OCI-LY3 (cell line): ENCODE data around the gene SLC26A3.
"Not testable (repeated sequence)": the region's sequence is repeated elsewhere in the genome, so short reads cannot be mapped to it uniquely, and the experiment has no call there.

ENCODE experiments used
- H2AFZ ChIP-seq: fragments of 200-600, 300-600 bp; shearing (Covaris generic); 2 replicates; pipeline ENCODE4 v1.6.0; 2014; ENCODE audit warnings: antibody characterized with exemption, low read depth, low read length
- H3K27ac ChIP-seq: fragments of 200-600, 300-600 bp; sonication (generic); 2 replicates; pipeline ENCODE4 v1.5.1; 2014; ENCODE audit warnings: mild to moderate bottlenecking, low read length, moderate library complexity, mixed read lengths
- H3K27me3 ChIP-seq: fragments of 200-600, 300-600 bp; sonication (generic); 2 replicates; pipeline ENCODE4 v1.6.1; 2014; ENCODE audit warnings: low read depth, low read length, mixed read lengths
- H3K36me3 ChIP-seq: fragments of 200-600, 300-600 bp; sonication (generic); replicated peaks from 2 replicates; pipeline ENCODE3; 2014; ENCODE audit warnings: low read depth, low read length, mixed read lengths
- H3K4me1 ChIP-seq: fragments of 300-600, 200-600 bp; sonication (generic); 2 replicates; pipeline ENCODE4 v1.6.1; 2014; ENCODE audit warnings: low read length, mixed read lengths
- H3K4me2 ChIP-seq: fragments of 200-600, 300-600 bp; sonication (generic); 2 replicates; pipeline ENCODE4 v1.6.1; 2014; ENCODE audit warnings: low read length, mixed read lengths
- H3K4me3 ChIP-seq: fragments of 300-600, 200-600 bp; sonication (generic); 2 replicates; pipeline ENCODE4 v1.5.1; 2014; ENCODE audit warnings: antibody characterized with exemption, mild to moderate bottlenecking, low read length, moderate library complexity
- H3K79me2 ChIP-seq: fragments of 300-600, 200-600 bp; shearing (Covaris generic); 2 replicates; pipeline ENCODE4 v1.6.1; 2014; ENCODE audit warnings: mild to moderate bottlenecking, low read length, mixed read lengths
- H3K9ac ChIP-seq: fragments of 300-600, 200-600 bp; shearing (Covaris generic); 2 replicates; pipeline ENCODE4 v1.6.0; 2014; ENCODE audit warnings: mild to moderate bottlenecking, low read length, moderate library complexity
- H3K9me3 ChIP-seq: fragments of 200-600, 300-600 bp; shearing (Covaris generic); 2 replicates; pipeline ENCODE4 v1.6.1; 2014; ENCODE audit warnings: low read length, mixed read lengths; ENCODE audit not compliant: insufficient read depth
- H4K20me1 ChIP-seq: fragments of 200-600, 300-600 bp; sonication (generic); 2 replicates; pipeline ENCODE4 v1.6.1; 2016; ENCODE audit warnings: low read length, mixed read lengths; ENCODE audit not compliant: insufficient read depth
- CTCF ChIP-seq: fragments of 200-600, 300-600 bp; sonication (generic); IDR thresholded peaks from 2 replicates; pipeline ENCODE4 v1.5.1; 2014; ENCODE audit warnings: antibody characterized with exemption, low read length, low read depth
- EZH2phosphoT487 ChIP-seq: fragments of 200-600 bp; shearing (Covaris generic); IDR thresholded peaks from 2 replicates; pipeline ENCODE4 v1.6.1; 2018; ENCODE audit warnings: antibody characterized with exemption, mixed run types, low read depth

The SLC26A3 gene

DNA sequence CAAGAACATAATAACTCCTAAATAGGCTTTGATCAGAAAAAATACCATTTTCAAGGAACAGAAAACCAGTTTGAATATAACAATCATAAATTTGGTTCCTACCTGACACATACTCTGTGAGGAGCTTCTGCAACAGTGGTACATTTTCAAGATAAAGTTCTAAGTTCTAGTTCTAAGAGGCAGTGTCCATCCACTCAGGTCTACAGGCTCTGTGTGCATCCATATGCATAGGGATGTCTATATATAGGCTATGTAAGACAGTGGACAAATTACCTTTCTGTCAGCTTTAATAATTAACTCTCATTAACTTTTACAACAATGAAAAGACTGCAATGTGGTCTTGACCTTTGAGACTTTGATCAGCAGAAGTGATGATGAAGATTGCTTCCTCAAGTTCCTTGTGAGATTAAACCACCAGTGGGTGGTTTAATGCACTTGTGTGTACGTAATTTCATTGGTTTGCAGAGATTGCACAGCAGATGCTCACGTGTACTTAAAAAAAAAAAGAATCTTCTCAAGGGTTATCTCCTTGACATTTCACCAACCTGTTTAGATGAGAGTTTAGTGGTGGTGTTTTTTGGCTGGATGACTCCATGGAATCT lies at the start of gene SLC26A3:
Gene SLC26A3 (minus strand): TSS at position 215 of the 602 bp plus-strand sequence. CDS start 8,714 bp downstream, outside the sequence.
- Histone ChIP-seq H3K9ac (no peak within 1 kb of the TSS), H3K4me2 (no peak within 1 kb of the TSS), H2AFZ (no peak within 1 kb of the TSS), H3K79me2 (no peaks in the 10 kb centered on the region), H4K20me1 (no peaks in the 10 kb centered on the region), H3K36me3 (no peaks in the 10 kb centered on the region), H3K9me3 (no peaks in the 10 kb centered on the region), H3K27ac (no peak within 1 kb of the TSS), H3K27me3 (peaks cover 10% of the 10 kb centered on the region; the same call in 1 of the 2 replicates), H3K4me3 (no peak within 1 kb of the TSS), H3K4me1 (no peaks in the 10 kb centered on the region)
- TF ChIP-seq EZH2phosphoT487, result no peak
- TF ChIP-seq CTCF, result no peak

GRCh38 chr7:107850643-107851042 lies 47.6 kb upstream of the SLC26A3 start:
- no peak overlapping the region for H2AFZ ChIP-seq
- no peak for TF ChIP-seq EZH2phosphoT487
- no peak for TF ChIP-seq CTCF
- no peaks in the 10 kb centered on the region for H3K36me3 ChIP-seq
- H3K4me3 ChIP-seq, result no peak overlapping the region
- no peak overlapping the region for H3K27ac ChIP-seq
- H3K79me2 ChIP-seq, result no peaks in the 10 kb centered on the region
- no peak overlapping the region for H3K9ac ChIP-seq
- H4K20me1 ChIP-seq, result no peaks in the 10 kb centered on the region
- H3K4me1 ChIP-seq, result peaks cover 8% of the 10 kb centered on the region; the same call in 1 of the 2 replicates
- peaks cover 18% of the 10 kb centered on the region for H3K27me3 ChIP-seq
- H3K4me2 ChIP-seq, result no peak overlapping the region
- no peaks in the 10 kb centered on the region for H3K9me3 ChIP-seq

DNA sequence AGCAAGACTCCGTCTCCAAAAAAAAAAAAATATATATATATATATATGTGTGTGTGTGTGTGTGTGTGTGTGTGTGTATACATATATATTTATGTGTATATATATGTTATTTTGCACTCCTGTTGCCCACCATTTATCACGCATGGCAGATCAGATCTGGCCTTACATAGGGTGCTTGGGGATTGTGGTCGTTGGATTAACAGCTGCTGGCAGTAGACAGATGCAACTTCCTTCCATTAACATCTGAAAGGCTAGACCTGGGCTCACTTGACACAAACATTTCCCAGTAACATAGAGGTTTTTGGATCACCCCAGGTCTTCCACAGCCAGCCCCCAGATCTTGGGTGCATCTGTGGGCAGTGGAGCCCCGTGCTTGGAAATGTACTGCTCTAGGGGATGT lies 47.2 kb upstream of the SLC26A3 start:
- Histone ChIP-seq H2AFZ (no peak overlapping the region), H3K9ac (no peak overlapping the region), H3K27me3 (peaks cover 15% of the 10 kb centered on the region), H3K27ac (no peak overlapping the region), H3K4me1 (peaks cover 8% of the 10 kb centered on the region; the same call in 1 of the 2 replicates), H3K79me2 (no peaks in the 10 kb centered on the region), H3K36me3 (no peaks in the 10 kb centered on the region), H3K4me3 (no peak overlapping the region), H4K20me1 (no peaks in the 10 kb centered on the region), H3K4me2 (no peak overlapping the region), H3K9me3 (no peaks in the 10 kb centered on the region)
- no peak for TF ChIP-seq EZH2phosphoT487
- TF ChIP-seq CTCF, result no peak

- not testable (repeated sequence) for H4K20me1 ChIP-seq, H3K79me2 ChIP-seq, H3K4me2 ChIP-seq, H3K9me3 ChIP-seq, H3K4me3 ChIP-seq, H2AFZ ChIP-seq, H3K4me1 ChIP-seq, H3K27me3 ChIP-seq, H3K36me3 ChIP-seq, H3K9ac ChIP-seq, H3K27ac ChIP-seq
Measured at GRCh38 chr7:107848211-107848610, 45.2 kb upstream of the SLC26A3 start.

GRCh38 chr7:107847836-107848175 lies 44.8 kb upstream of the SLC26A3 start:
- not testable (repeated sequence) for H3K27me3 ChIP-seq, H3K9me3 ChIP-seq, H3K4me2 ChIP-seq, H2AFZ ChIP-seq, H3K4me1 ChIP-seq, H3K4me3 ChIP-seq, H3K9ac ChIP-seq, H3K36me3 ChIP-seq, H3K79me2 ChIP-seq, H4K20me1 ChIP-seq, H3K27ac ChIP-seq
